CD4-positive, alpha-beta T cell (primary cell): Measurements from ENCODE around the gene LRRTM4. TPM values are rescaled to one million over a fixed set of nuclear protein-coding genes. Genes with fewer than 3 reads are reported as not detected.
"Not testable (repeated sequence)": the region's sequence is repeated elsewhere in the genome, so short reads cannot be mapped to it uniquely, and the experiment has no call there.

Experiments used
- ATAC-seq: fragments of 200-7000 bp; cut with Tn5 transposase; one replicate; pipeline ENCODE4 v1.10.0; 2022; ENCODE audit warnings: mild to moderate bottlenecking; ENCODE audit not compliant: poor library complexity
- CTCF ChIA-PET: fragments of 350-600 bp; sonication (Branson Sonifier 250); formaldehyde crosslinking; loops from one replicate; lab custom pipeline; 2021; ENCODE audit warnings: antibody characterized with exemption, inconsistent platforms; lab: Charles Lee
- POLR2A ChIA-PET: fragments of 350-600 bp; sonication (Branson Sonifier 250); formaldehyde crosslinking; loops from one replicate; lab custom pipeline; 2021; ENCODE audit warnings: antibody characterized with exemption, inconsistent platforms; lab: Charles Lee
- DNase-seq, 14 experiments: peaks; one replicate each; pipeline ENCODE4 v3.0.0-alpha.2; 2013 to 2020; ENCODE audit warnings: mixed read lengths in 2 of 14
- H3K27ac ChIP-seq, 2 donors: one replicate each; pipeline versions ENCODE4 v1.5.1 to v1.7.0; 2013; ENCODE audit warnings: low read length in 2 of 2, low read depth in 1 of 2, mild to moderate bottlenecking in 1 of 2
- H3K27me3 ChIP-seq, 2 experiments: 1 replicate in 1 of 2; 2 replicates in 1 of 2; pipeline versions ENCODE4 v1.6.1 to v1.7.0; 2013; ENCODE audit warnings: low read length in 2 of 2, control low read depth in 1 of 2, mild to moderate bottlenecking in 1 of 2, moderate library complexity in 1 of 2; ENCODE audit not compliant: insufficient read depth in 2 of 2, control insufficient read depth in 1 of 2
- H3K36me3 ChIP-seq: one replicate; pipeline ENCODE4 v1.6.1; 2013; ENCODE audit warnings: low read length, control low read depth; ENCODE audit not compliant: insufficient read depth
- H3K4me1 ChIP-seq: one replicate; pipeline ENCODE4 v1.6.1; 2013; ENCODE audit warnings: low read length, control low read depth; ENCODE audit not compliant: insufficient read depth
- H3K4me3 ChIP-seq: one replicate; pipeline ENCODE4 v1.5.1; 2013; ENCODE audit warnings: mild to moderate bottlenecking, low read length, moderate library complexity
- H3K9me3 ChIP-seq, 2 experiments: 1 replicate in 1 of 2; 2 replicates in 1 of 2; pipeline versions ENCODE4 v1.6.1 to v1.7.0; 2013; ENCODE audit warnings: low read length in 2 of 2, mild to moderate bottlenecking in 2 of 2, control low read depth in 1 of 2, moderate library complexity in 1 of 2; ENCODE audit not compliant: control insufficient read depth in 1 of 2, insufficient read depth in 1 of 2
- H3K27ac Mint-ChIP-seq: one replicate; pipeline ENCODE4 v1.8.0; 2020; ENCODE audit warnings: mixed read lengths
- H3K27me3 Mint-ChIP-seq: one replicate; pipeline ENCODE4 v1.8.0; 2021; ENCODE audit warnings: mixed read lengths
- H3K36me3 Mint-ChIP-seq: one replicate; pipeline ENCODE4 v1.8.0; 2021; ENCODE audit warnings: low read depth, mixed read lengths
- H3K4me1 Mint-ChIP-seq: one replicate; pipeline ENCODE4 v1.8.0; 2021; ENCODE audit warnings: low read depth, mixed read lengths
- H3K4me3 Mint-ChIP-seq: one replicate; pipeline ENCODE4 v1.8.0; 2020; ENCODE audit warnings: mild to moderate bottlenecking, mixed read lengths
- H3K9me3 Mint-ChIP-seq: one replicate; pipeline ENCODE4 v1.8.0; 2020; ENCODE audit warnings: mixed read lengths
- CTCF ChIP-seq: fragments of 200-600 bp; IDR thresholded peaks from one replicate; pipeline ENCODE4 v1.8.0; 2022; ENCODE audit warnings: antibody characterized with exemption, mild to moderate bottlenecking
- intact Hi-C, 2 experiments: fragments of 100-400 bp; cut with DNase I in 1 of 2; cut with micrococcal nuclease in 1 of 2; formaldehyde crosslinking; loops; one replicate each; pipeline versions ENCODE4 v1.15.1 to v1.9.0; 2023 to 2025; cut with DNase I, micrococcal nuclease
- total RNA-seq, 174 experiments: library from RNA in 2 of 174; stranded (reverse) in 2 of 174; gene quantifications; one replicate each; pipeline ENCODE4 v1.2.3 and lab custom pipeline; 2021 to 2026

The LRRTM4 gene
- total RNA-seq, 2 experiments from 2014 or later, result not detected

GRCh38 chr2:77054938-77055337, 467.2 kb downstream of the LRRTM4 start:
- Mint-ChIP-seq H3K9me3 (peaks cover 6% of the 10 kb centered on the region), H3K27me3 (no peaks in the 10 kb centered on the region), H3K4me1 (no peaks in the 10 kb centered on the region), H3K4me3 (no peak overlapping the region), H3K36me3 (no peaks in the 10 kb centered on the region), H3K27ac (no peak overlapping the region)
- Histone ChIP-seq H3K27me3 (no peaks in the 10 kb centered on the region), H3K4me1 (no peaks in the 10 kb centered on the region), H3K4me3 (no peak overlapping the region), H3K36me3 (no peaks in the 10 kb centered on the region), H3K9me3 (peaks cover 0 to 5% of the 10 kb centered on the region in 2 experiments), H3K27ac (no peak overlapping the region)
- TF ChIP-seq CTCF, result no peak
- ChIA-PET POLR2A (no interaction called here), CTCF (no interaction called here)
- no peak for ATAC-seq
- intact Hi-C loops, result no loop called here
- DNase-seq, result no peak

GRCh38 chr2:77046339-77046738, 475.8 kb downstream of the LRRTM4 start:
- Mint-ChIP-seq H3K9me3 (peaks cover 19% of the 10 kb centered on the region), H3K36me3 (no peaks in the 10 kb centered on the region), H3K4me1 (no peaks in the 10 kb centered on the region), H3K27me3 (no peaks in the 10 kb centered on the region), H3K4me3 (no peak overlapping the region), H3K27ac (no peak overlapping the region)
- Histone ChIP-seq H3K9me3 (no peaks in the 10 kb centered on the region), H3K4me3 (no peak overlapping the region), H3K4me1 (no peaks in the 10 kb centered on the region), H3K27me3 (no peaks in the 10 kb centered on the region), H3K36me3 (no peaks in the 10 kb centered on the region), H3K27ac (no peak overlapping the region)
- DNase-seq (no peak), ATAC-seq (no peak)
- ChIA-PET POLR2A (no interaction called here), CTCF (no interaction called here)
- TF ChIP-seq CTCF, result no peak
- intact Hi-C loops, result no loop called here

- DNase-seq, H3K36me3 ChIP-seq, H3K27me3 ChIP-seq, H3K27me3 Mint-ChIP-seq, CTCF ChIA-PET, H3K4me3 Mint-ChIP-seq, H3K36me3 Mint-ChIP-seq, ATAC-seq, H3K27ac ChIP-seq, POLR2A ChIA-PET, H3K9me3 ChIP-seq, H3K4me1 ChIP-seq, H3K4me1 Mint-ChIP-seq, H3K27ac Mint-ChIP-seq, H3K4me3 ChIP-seq, intact Hi-C loops: not testable (repeated sequence)
- peaks cover 19% of the 10 kb centered on the region for H3K9me3 Mint-ChIP-seq
Measured at GRCh38 chr2:77045456-77045855, 476.7 kb downstream of the LRRTM4 start.

GRCh38 chr2:77034445-77034844, 487.7 kb downstream of the LRRTM4 start:
- Histone ChIP-seq H3K4me1 (no peaks in the 10 kb centered on the region), H3K27ac (no peak overlapping the region), H3K4me3 (no peak overlapping the region), H3K36me3 (no peaks in the 10 kb centered on the region), H3K27me3 (no peaks in the 10 kb centered on the region), H3K9me3 (no peaks in the 10 kb centered on the region)
- Mint-ChIP-seq H3K4me3 (no peak overlapping the region), H3K4me1 (no peaks in the 10 kb centered on the region), H3K9me3 (peaks cover 11% of the 10 kb centered on the region), H3K27ac (no peak overlapping the region), H3K36me3 (no peaks in the 10 kb centered on the region), H3K27me3 (no peaks in the 10 kb centered on the region)
- CTCF ChIA-PET, result no interaction called here
- POLR2A ChIA-PET, result no interaction called here
- no peak for TF ChIP-seq CTCF
- DNase-seq (no peak), ATAC-seq (no peak)
- intact Hi-C loops, result no loop called here

GRCh38 chr2:77029237-77029636, 492.9 kb downstream of the LRRTM4 start:
- intact Hi-C loops, H3K9me3 ChIP-seq, DNase-seq: not testable (repeated sequence)

More at GRCh38 chr2:77029237-77029636, 492.9 kb downstream of the LRRTM4 start:
- H3K27me3 Mint-ChIP-seq, H3K4me1 ChIP-seq, CTCF ChIA-PET, H3K4me3 ChIP-seq, H3K4me3 Mint-ChIP-seq, H3K4me1 Mint-ChIP-seq, H3K36me3 Mint-ChIP-seq, ATAC-seq, H3K36me3 ChIP-seq, H3K27ac Mint-ChIP-seq, H3K27ac ChIP-seq, POLR2A ChIA-PET, H3K27me3 ChIP-seq: not testable (repeated sequence)
- peaks cover 11% of the 10 kb centered on the region for H3K9me3 Mint-ChIP-seq
